OCI-LY1 (cell line): Measurements from ENCODE around the gene EPX.

Experiments
- H2AFZ ChIP-seq: fragments of 200-600 bp; sonication (generic), shearing (Covaris generic); 2 replicates; pipeline ENCODE4 v1.6.0; 2014; ENCODE audit warnings: antibody characterized with exemption, mild to moderate bottlenecking, low read length
- H3F3A ChIP-seq: fragments of 200-600 bp; sonication (generic), shearing (Covaris generic); 2 replicates; pipeline ENCODE4 v1.6.0; 2014; ENCODE audit warnings: mild to moderate bottlenecking, antibody characterized with exemption, low read length, moderate library complexity; ENCODE audit not compliant: insufficient read depth
- H3K27ac ChIP-seq: fragments of 200-600 bp; sonication (generic); 2 replicates; pipeline ENCODE4 v1.5.1; 2014; ENCODE audit warnings: low read length, mixed run types, mild to moderate bottlenecking, low read depth; ENCODE audit not compliant: poor library complexity, severe bottlenecking
- H3K27me3 ChIP-seq: fragments of 200-600 bp; sonication (generic); 2 replicates; pipeline ENCODE4 v1.6.0; 2014; ENCODE audit warnings: antibody characterized with exemption, mild to moderate bottlenecking, low read length, moderate library complexity; ENCODE audit not compliant: insufficient read depth
- H3K36me3 ChIP-seq: fragments of 200-600 bp; sonication (generic); 2 replicates; pipeline ENCODE4 v1.6.1; 2014; ENCODE audit warnings: mild to moderate bottlenecking, antibody characterized with exemption, low read length, moderate library complexity, mixed read lengths; ENCODE audit not compliant: insufficient read depth
- H3K4me1 ChIP-seq: fragments of 200-600 bp; sonication (generic); 2 replicates; pipeline ENCODE4 v1.5.1; 2014; ENCODE audit warnings: mild to moderate bottlenecking, low read length, moderate library complexity; ENCODE audit not compliant: insufficient read depth, severe bottlenecking
- H3K4me2 ChIP-seq: fragments of 200-600 bp; sonication (generic), shearing (Covaris generic); 2 replicates; pipeline ENCODE4 v1.6.1; 2014; ENCODE audit warnings: low read length
- H3K4me3 ChIP-seq: fragments of 200-600 bp; sonication (generic); 2 replicates; pipeline ENCODE4 v1.5.1; 2014; ENCODE audit warnings: low read length, low read depth, mild to moderate bottlenecking, mixed read lengths; ENCODE audit not compliant: poor library complexity, severe bottlenecking
- H3K79me2 ChIP-seq: fragments of 200-600 bp; shearing (Covaris generic); 2 replicates; pipeline ENCODE4 v1.6.1; 2016; ENCODE audit warnings: mixed run types, low read length, mixed read lengths; ENCODE audit not compliant: insufficient read depth
- H3K9ac ChIP-seq: fragments of 200-600 bp; sonication (generic), shearing (Covaris generic); 2 replicates; pipeline ENCODE4 v1.6.1; 2014; ENCODE audit warnings: mild to moderate bottlenecking, low read length, mixed read lengths
- H3K9me2 ChIP-seq: fragments of 200-600 bp; sonication (generic), shearing (Covaris generic); 2 replicates; pipeline ENCODE4 v1.6.1; 2014; ENCODE audit warnings: low read depth, mild to moderate bottlenecking, low read length, mixed read lengths
- H3K9me3 ChIP-seq: fragments of 200-600 bp; shearing (Covaris generic); 2 replicates; pipeline ENCODE4 v1.6.1; 2014; ENCODE audit warnings: low read length, mixed read lengths
- H4K20me1 ChIP-seq: fragments of 200-600 bp; sonication (generic), shearing (Covaris generic); 2 replicates; pipeline ENCODE4 v1.6.0; 2016; ENCODE audit warnings: mild to moderate bottlenecking, low read length; ENCODE audit not compliant: insufficient read depth
- EZH2 ChIP-seq: fragments of 200-600 bp; sonication (generic), shearing (Covaris generic); IDR thresholded peaks from 2 replicates; pipeline ENCODE4 v1.8.0; 2017; ENCODE audit warnings: borderline replicate concordance, mixed run types, mild to moderate bottlenecking, antibody characterized with exemption, low read length, moderate library complexity, mixed read lengths
- TF ChIP-seq, protein P1 (sequence below): fragments of 200-600 bp; sonication (generic), shearing (Covaris generic); IDR thresholded peaks from 2 replicates; pipeline ENCODE4 v1.5.1; 2017; ENCODE audit warnings: mild to moderate bottlenecking, antibody characterized with exemption, low read length, moderate library complexity, mixed read lengths

Gene EPX

DNA sequence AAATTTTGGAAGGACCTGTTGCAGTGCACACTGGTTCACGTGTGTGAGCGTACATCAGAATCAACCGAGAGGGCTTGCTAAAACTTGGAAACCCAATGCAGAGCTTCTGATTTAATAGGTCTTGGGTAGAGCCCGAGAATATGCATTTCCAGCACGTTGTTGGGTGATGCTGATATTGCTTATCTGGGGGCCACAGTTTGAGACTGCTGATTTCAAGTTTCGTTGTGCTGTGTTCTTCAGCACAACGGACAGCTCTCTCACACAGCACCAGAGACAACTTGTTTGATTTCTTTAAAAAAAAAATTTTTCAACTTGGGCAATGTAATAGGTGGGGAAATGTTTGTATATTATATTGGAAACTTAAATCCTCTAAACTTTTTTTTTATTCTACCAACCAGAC, 16.3 kb upstream of the EPX start:
- TF ChIP-seq EZH2 = no peak
- TF ChIP-seq, protein P1, sequence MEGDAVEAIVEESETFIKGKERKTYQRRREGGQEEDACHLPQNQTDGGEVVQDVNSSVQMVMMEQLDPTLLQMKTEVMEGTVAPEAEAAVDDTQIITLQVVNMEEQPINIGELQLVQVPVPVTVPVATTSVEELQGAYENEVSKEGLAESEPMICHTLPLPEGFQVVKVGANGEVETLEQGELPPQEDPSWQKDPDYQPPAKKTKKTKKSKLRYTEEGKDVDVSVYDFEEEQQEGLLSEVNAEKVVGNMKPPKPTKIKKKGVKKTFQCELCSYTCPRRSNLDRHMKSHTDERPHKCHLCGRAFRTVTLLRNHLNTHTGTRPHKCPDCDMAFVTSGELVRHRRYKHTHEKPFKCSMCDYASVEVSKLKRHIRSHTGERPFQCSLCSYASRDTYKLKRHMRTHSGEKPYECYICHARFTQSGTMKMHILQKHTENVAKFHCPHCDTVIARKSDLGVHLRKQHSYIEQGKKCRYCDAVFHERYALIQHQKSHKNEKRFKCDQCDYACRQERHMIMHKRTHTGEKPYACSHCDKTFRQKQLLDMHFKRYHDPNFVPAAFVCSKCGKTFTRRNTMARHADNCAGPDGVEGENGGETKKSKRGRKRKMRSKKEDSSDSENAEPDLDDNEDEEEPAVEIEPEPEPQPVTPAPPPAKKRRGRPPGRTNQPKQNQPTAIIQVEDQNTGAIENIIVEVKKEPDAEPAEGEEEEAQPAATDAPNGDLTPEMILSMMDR = no peak
- H3K4me3 ChIP-seq = no peak overlapping the region
- no peak overlapping the region for H3K4me2 ChIP-seq
- no peaks in the 10 kb centered on the region for H3K27me3 ChIP-seq
- H3K9ac ChIP-seq = no peak overlapping the region
- H4K20me1 ChIP-seq = no peaks in the 10 kb centered on the region
- H3K79me2 ChIP-seq = no peaks in the 10 kb centered on the region
- no peaks in the 10 kb centered on the region for H3K9me3 ChIP-seq
- H3K27ac ChIP-seq = no peak overlapping the region
- H3K4me1 ChIP-seq = no peaks in the 10 kb centered on the region
- H2AFZ ChIP-seq = no peak overlapping the region
- H3K9me2 ChIP-seq = no peaks in the 10 kb centered on the region
- no peaks in the 10 kb centered on the region for H3K36me3 ChIP-seq
- H3F3A ChIP-seq = no peaks in the 10 kb centered on the region

GRCh38 chr17:58181796-58182195, 10.7 kb upstream of the EPX start:
- no peaks in the 10 kb centered on the region for H3K27me3 ChIP-seq
- H3K27ac ChIP-seq = no peak overlapping the region
- no peak for TF ChIP-seq EZH2
- TF ChIP-seq, protein P1 = no peak
- H3K9me2 ChIP-seq = no peaks in the 10 kb centered on the region
- no peak overlapping the region for H2AFZ ChIP-seq
- no peaks in the 10 kb centered on the region for H4K20me1 ChIP-seq
- H3K36me3 ChIP-seq = no peaks in the 10 kb centered on the region
- no peak overlapping the region for H3K4me2 ChIP-seq
- no peaks in the 10 kb centered on the region for H3F3A ChIP-seq
- no peak overlapping the region for H3K9ac ChIP-seq
- no peaks in the 10 kb centered on the region for H3K9me3 ChIP-seq
- H3K4me3 ChIP-seq = no peak overlapping the region
- no peaks in the 10 kb centered on the region for H3K4me1 ChIP-seq
- no peaks in the 10 kb centered on the region for H3K79me2 ChIP-seq

DNA sequence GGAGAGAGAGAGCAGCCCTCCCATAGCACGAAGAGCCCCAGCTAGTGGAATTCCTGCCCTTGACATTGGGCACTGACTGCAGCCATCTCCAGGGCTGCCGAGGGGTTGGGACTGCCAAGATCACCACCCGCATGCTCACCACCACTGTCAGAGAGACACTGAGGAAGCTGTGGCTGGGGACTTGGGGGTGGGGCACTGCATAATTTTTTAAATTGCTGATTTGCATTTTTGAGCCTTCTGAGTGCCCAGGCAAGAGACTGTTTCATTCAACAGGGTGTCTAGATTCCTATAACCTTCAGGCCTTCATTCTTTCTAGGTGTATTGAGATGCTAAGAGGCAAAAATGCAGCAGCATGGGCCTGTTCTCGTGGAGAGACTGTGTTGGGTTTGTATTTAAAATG, 9.0 kb upstream of the EPX start:
- no peak overlapping the region for H3K4me2 ChIP-seq
- no peaks in the 10 kb centered on the region for H3K9me2 ChIP-seq
- H3K27ac ChIP-seq = no peak overlapping the region
- no peaks in the 10 kb centered on the region for H3K27me3 ChIP-seq
- no peaks in the 10 kb centered on the region for H3K4me1 ChIP-seq
- H3K4me3 ChIP-seq = no peak overlapping the region
- TF ChIP-seq, protein P1 = no peak
- no peak for TF ChIP-seq EZH2
- no peaks in the 10 kb centered on the region for H3K36me3 ChIP-seq
- H3K79me2 ChIP-seq = no peaks in the 10 kb centered on the region
- H3K9ac ChIP-seq = no peak overlapping the region
- H3K9me3 ChIP-seq = no peaks in the 10 kb centered on the region
- H2AFZ ChIP-seq = no peak overlapping the region
- no peaks in the 10 kb centered on the region for H3F3A ChIP-seq
- no peaks in the 10 kb centered on the region for H4K20me1 ChIP-seq
